ENCODE results near the gene FLT1. TPM values are rescaled to one million over a fixed set of nuclear protein-coding genes. Genes with fewer than 3 reads are reported as not detected.

Gene FLT1
- total and polyA plus RNA-seq, 7 donors: 9.0 to 38.6 (median 15.6) TPM

GRCh38 chr13:28531077-28531844 is 36.3 kb upstream of the FLT1 start:
- Histone ChIP-seq H3K27me3 (ENCODE audit: insufficient read depth in 3 of 3, low read length in 2 of 3) (peaks cover 0 to 58% (median 4%) of the 10 kb centered on the region in 3 donors), H3K9me3 (no peaks in the 10 kb centered on the region), H3K27ac (peak overlapping the region; percentile 50), H3K36me3 (ENCODE audit: insufficient read depth in 1 of 2, low read depth in 1 of 2) (no peaks in the 10 kb centered on the region), H3K4me1 (no peaks in the 10 kb centered on the region), H3K4me3 (peak overlapping the region; percentile 59)
- TF ChIP-seq CTCF (IDR thresholded peaks at IDR 0.05): no peak
- peak; percentile 30 to 56 (median 38) for ATAC-seq
- intact Hi-C loops (cut with DNase I): loop anchor here in 1 of 2 donors (10.0 kb wide), 1 partner anchor 104 kb away; no protein-coding TSS in a partner anchor
- 1 to 2% (median 1%) methylated on average over 38 to 39 of the region's 39 CpGs for WGBS, 3 donors
- DNase-seq: peak; percentile 45 to 68

GRCh38 chr13:28530729-28531076 is 35.8 kb upstream of the FLT1 start:
- peaks cover 0 to 56% (median 4%) of the 10 kb centered on the region in 3 donors for H3K27me3 ChIP-seq (ENCODE audit: insufficient read depth in 3 of 3, low read length in 2 of 3)
- H3K27ac ChIP-seq: no peak overlapping the region
- no peak for TF ChIP-seq CTCF (IDR thresholded peaks at IDR 0.05)
- intact Hi-C loops (cut with DNase I): loop anchor here in 1 of 2 donors (10.0 kb wide), 1 partner anchor 104 kb away; no protein-coding TSS in a partner anchor
- ATAC-seq: no peak
- no peaks in the 10 kb centered on the region for H3K4me1 ChIP-seq
- 35 to 40% (median 38%) methylated on average over 3 of the region's 3 CpGs for WGBS, 3 donors
- no peak for DNase-seq
- H3K9me3 ChIP-seq: no peaks in the 10 kb centered on the region
- H3K4me3 ChIP-seq: peak overlapping the region; percentile 59
- no peaks in the 10 kb centered on the region for H3K36me3 ChIP-seq (ENCODE audit: insufficient read depth in 1 of 2, low read depth in 1 of 2)

- no peak overlapping the region for H3K27ac ChIP-seq
- no peaks in the 10 kb centered on the region for H3K36me3 ChIP-seq (ENCODE audit: insufficient read depth in 1 of 2, low read depth in 1 of 2)
- no peak for ATAC-seq
- no peaks in the 10 kb centered on the region for H3K4me1 ChIP-seq
- H3K4me3 ChIP-seq: no peak overlapping the region
- no peaks in the 10 kb centered on the region for H3K9me3 ChIP-seq
- no peak for TF ChIP-seq CTCF (IDR thresholded peaks at IDR 0.05)
- intact Hi-C loops (cut with DNase I): loop anchor here in 1 of 2 donors (10.0 kb wide), 1 partner anchor 105 kb away; no protein-coding TSS in a partner anchor
- H3K27me3 ChIP-seq (ENCODE audit: insufficient read depth in 3 of 3, low read length in 2 of 3): peaks cover 0 to 52% (median 4%) of the 10 kb centered on the region in 3 donors
- 74 to 81% (median 75%) methylated on average over 1 of the region's 1 CpG for WGBS, 3 donors
- DNase-seq: no peak
Measured at GRCh38 chr13:28529836-28530235, 34.9 kb upstream of the FLT1 start.

GRCh38 chr13:28528848-28529247 is 33.9 kb upstream of the FLT1 start:
- H3K4me3 ChIP-seq: no peak overlapping the region
- no peak for TF ChIP-seq CTCF (IDR thresholded peaks at IDR 0.05)
- WGBS, 3 donors: 80 to 82% (median 81%) methylated on average over 3 of the region's 3 CpGs
- no peaks in the 10 kb centered on the region for H3K4me1 ChIP-seq
- H3K9me3 ChIP-seq: no peaks in the 10 kb centered on the region
- H3K27me3 ChIP-seq (ENCODE audit: insufficient read depth in 3 of 3, low read length in 2 of 3): peaks cover 0 to 47% (median 4%) of the 10 kb centered on the region in 3 donors
- H3K27ac ChIP-seq: no peak overlapping the region
- intact Hi-C loops (cut with DNase I): no loop called here
- ATAC-seq: no peak
- DNase-seq: no peak
- no peaks in the 10 kb centered on the region for H3K36me3 ChIP-seq (ENCODE audit: insufficient read depth in 1 of 2, low read depth in 1 of 2)

Measured in psoas muscle (tissue), 8 donors.